GM21786 (cell line): ENCODE measurements around the gene HSPB8.

ENCODE experiments used
- ATAC-seq: cut with Tn5 transposase; IDR thresholded peaks from one replicate; pipeline ENCODE4 v1.9.1; 2021; ENCODE audit not compliant: unreplicated experiment

The HSPB8 gene

GRCh38 chr12:119169150-119169549 lies 9.6 kb upstream of the HSPB8 start:
- no peak for ATAC-seq

GRCh38 chr12:119171291-119171690 lies 7.4 kb upstream of the HSPB8 start:
- ATAC-seq: no peak

- no peak for ATAC-seq
These were observed 6.9 kb upstream of the HSPB8 start for GRCh38 chr12:119171691-119172425.

DNA sequence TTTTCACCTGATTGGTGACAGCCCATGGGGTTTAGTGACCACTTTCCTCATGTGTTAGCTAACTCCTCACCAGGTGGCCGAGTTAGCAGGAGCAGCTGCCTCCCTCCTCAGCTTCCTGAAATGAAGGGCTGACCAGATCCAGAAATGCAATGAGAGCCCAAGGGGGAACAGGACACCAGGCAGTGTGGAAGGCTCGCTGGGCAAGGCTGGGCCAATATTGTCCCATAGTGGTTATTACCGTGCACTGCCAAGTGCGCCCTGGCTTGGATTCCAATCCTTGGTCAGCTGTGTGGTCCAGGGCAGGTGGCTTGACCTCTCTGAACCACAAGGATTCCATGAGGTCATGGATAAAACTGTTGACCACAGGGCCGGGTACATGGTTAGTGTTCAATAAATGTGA lies 3.6 kb upstream of the HSPB8 start:
- no peak for ATAC-seq

- no peak for ATAC-seq
These were observed 2.3 kb upstream of the HSPB8 start for GRCh38 chr12:119176267-119177055.

DNA sequence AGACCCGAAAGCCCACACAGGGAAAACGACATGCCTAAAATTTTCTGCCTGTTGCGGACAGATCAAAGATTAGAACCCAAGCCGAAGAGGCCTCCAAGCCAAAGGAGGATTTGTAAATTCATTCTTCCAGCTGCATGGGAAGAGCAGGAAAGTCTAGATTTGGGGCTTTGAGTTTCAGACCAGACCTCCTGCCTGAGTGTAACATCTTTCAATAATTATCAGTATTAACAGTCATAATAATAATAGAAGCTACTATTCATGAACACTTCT lies 1.7 kb upstream of the HSPB8 start:
- ATAC-seq: no peak

- no peak for ATAC-seq
These were observed 879 bp upstream of the HSPB8 start for GRCh38 chr12:119177724-119178380.

- no peak for ATAC-seq
These were observed 747 bp downstream of the HSPB8 start for GRCh38 chr12:119179335-119180021.

DNA sequence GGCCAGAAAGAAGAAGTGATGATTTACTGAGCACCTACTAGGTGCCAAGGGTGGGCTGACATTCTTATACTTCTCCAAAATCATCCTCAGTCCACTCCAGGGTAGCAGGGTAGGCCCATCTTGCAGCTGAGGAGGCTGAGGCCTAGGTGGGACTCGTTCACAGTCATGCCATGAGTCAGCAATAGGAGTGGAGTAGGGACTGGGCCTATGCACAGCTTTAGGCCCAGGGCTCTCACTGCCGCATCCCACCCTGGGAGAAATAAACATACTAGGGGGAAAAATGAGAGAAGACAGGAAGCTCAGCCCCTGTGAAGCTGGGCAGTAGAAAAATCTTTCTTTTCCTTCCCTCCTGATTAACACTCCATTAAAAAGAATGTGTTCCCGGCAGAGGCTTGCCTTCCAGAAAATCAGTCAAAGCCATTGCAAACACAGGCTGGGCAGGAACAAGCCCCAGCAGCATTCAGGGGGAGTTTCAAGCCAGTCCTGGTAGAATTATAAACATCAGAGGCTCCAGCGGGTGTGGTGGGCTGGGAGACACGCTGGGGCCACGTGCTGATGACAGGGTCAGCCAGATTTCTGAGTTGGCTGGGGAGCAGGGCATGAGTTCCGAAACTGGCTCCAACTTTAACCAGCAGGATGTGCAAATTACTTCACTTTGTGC lies 1.8 kb downstream of the HSPB8 start:
- ATAC-seq: no peak

- no peak for ATAC-seq
These were observed 2.5 kb downstream of the HSPB8 start for GRCh38 chr12:119181202-119181601.

- no peak for ATAC-seq
These were observed 3.2 kb downstream of the HSPB8 start for GRCh38 chr12:119181944-119182343.

GRCh38 chr12:119182701-119183493 lies 4.2 kb downstream of the HSPB8 start:
- no peak for ATAC-seq

GRCh38 chr12:119183942-119184695 lies 5.4 kb downstream of the HSPB8 start:
- ATAC-seq: no peak

GRCh38 chr12:119195256-119195655 lies 16.5 kb downstream of the HSPB8 start:
- no peak for ATAC-seq

DNA sequence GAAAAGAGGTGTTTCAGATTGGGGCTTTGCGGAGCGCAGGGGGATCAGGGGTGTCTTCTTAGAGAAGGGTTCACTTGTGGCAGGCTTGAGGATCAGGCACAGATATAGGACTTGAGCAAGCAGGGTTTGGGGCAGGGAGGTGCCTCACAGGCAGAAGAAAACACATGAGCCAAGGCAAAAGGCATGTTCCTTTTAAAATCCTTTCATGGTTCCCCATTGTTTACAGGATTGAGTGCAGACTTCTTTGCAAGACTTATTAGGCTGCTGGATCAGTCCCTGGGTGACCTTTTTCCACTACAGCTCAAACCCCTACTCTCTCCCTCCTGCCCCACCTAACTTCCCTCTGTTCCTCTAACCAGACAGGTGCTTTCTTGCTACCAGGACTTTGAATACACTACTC lies 19.7 kb downstream of the HSPB8 start:
- no peak for ATAC-seq

GRCh38 chr12:119200601-119201000 lies 21.9 kb downstream of the HSPB8 start:
- no peak for ATAC-seq

- no peak for ATAC-seq
These were observed 23.2 kb downstream of the HSPB8 start for GRCh38 chr12:119201789-119202543.

GRCh38 chr12:119202544-119202943 lies 23.8 kb downstream of the HSPB8 start:
- no peak for ATAC-seq

DNA sequence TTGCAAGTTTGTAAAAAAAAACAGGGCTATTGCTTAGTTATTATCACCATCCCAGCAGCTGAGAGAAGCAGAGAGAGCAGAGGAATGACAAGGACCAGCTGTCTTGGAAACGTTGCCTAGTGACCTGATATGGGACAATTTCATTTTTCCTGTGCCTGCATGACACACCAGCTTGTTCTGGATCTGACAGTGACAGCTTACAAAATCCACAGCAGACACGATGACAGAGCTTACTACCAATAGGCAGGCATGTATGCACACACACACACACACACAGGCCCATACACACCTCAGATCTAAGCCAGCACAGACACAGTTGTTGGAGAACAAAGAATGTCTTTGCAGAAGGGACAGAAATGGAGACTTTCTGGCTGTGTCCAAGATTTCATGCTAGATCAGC lies 25.4 kb downstream of the HSPB8 start:
- ATAC-seq: no peak
